Stimulated activated CD4-positive, alpha-beta T cell treated with anti-CD3 and anti-CD28 coated beads, Interleukin-2, amount 100 ng/mL, for 24 hours (primary cell): Measurements from ENCODE around the gene PTN.
"Not testable (repeated sequence)": the region's sequence is repeated elsewhere in the genome, so short reads cannot be mapped to it uniquely, and the experiment has no call there.

ENCODE experiments used
- DNase-seq, 2 donors: peaks; one replicate each; pipeline ENCODE4 v3.0.0-alpha.2; 2020

The PTN gene

GRCh38 chr7:137316648-137317353 lies 26.7 kb downstream of the PTN start:
- no peak for DNase-seq

- DNase-seq: no peak
Observed at GRCh38 chr7:137313201-137313600, 30.3 kb downstream of the PTN start.

- DNase-seq: no peak
Observed at GRCh38 chr7:137306748-137307147, 36.8 kb downstream of the PTN start.

GRCh38 chr7:137305901-137306621 lies 37.5 kb downstream of the PTN start:
- DNase-seq: no peak

- no peak for DNase-seq
Observed at GRCh38 chr7:137304624-137305235, 38.8 kb downstream of the PTN start.

GRCh38 chr7:137304165-137304564 lies 39.4 kb downstream of the PTN start:
- DNase-seq: no peak

GRCh38 chr7:137302081-137302480 lies 41.5 kb downstream of the PTN start:
- DNase-seq: no peak

GRCh38 chr7:137298464-137298794 lies 45.1 kb downstream of the PTN start:
- DNase-seq: no peak

GRCh38 chr7:137297551-137298463 lies 45.7 kb downstream of the PTN start:
- DNase-seq: no peak

- DNase-seq: no peak
Observed at GRCh38 chr7:137296576-137296975, 47.0 kb downstream of the PTN start.

GRCh38 chr7:137295739-137296324 lies 47.7 kb downstream of the PTN start:
- no peak for DNase-seq

- DNase-seq: no peak
Observed at GRCh38 chr7:137289101-137289500, 54.4 kb downstream of the PTN start.

GRCh38 chr7:137287651-137288258 lies 55.8 kb downstream of the PTN start:
- DNase-seq: no peak

GRCh38 chr7:137283153-137283552 lies 60.4 kb downstream of the PTN start:
- no peak for DNase-seq

- no peak for DNase-seq
Observed at GRCh38 chr7:137282043-137282442, 61.5 kb downstream of the PTN start.

GRCh38 chr7:137276189-137276588 lies 67.3 kb downstream of the PTN start:
- DNase-seq: no peak

- DNase-seq: no peak
Observed at GRCh38 chr7:137272249-137272648, 71.3 kb downstream of the PTN start.

- DNase-seq: no peak
Observed at GRCh38 chr7:137269240-137269639, 74.3 kb downstream of the PTN start.

GRCh38 chr7:137268001-137268865 lies 75.3 kb downstream of the PTN start:
- not testable (repeated sequence) for DNase-seq

GRCh38 chr7:137266764-137267163 lies 76.8 kb downstream of the PTN start:
- no peak for DNase-seq

GRCh38 chr7:137265480-137265879 lies 78.1 kb downstream of the PTN start:
- not testable (repeated sequence) for DNase-seq
